Right lobe of liver (tissue), 4 donors: ENCODE results near the gene HYAL1.

ENCODE experiments used
- POLR2A ChIP-seq: fragments of 450-650 bp; IDR thresholded peaks from one replicate; pipeline ENCODE4 v1.6.1; 2017; ENCODE audit warnings: antibody characterized with exemption, mild to moderate bottlenecking
- TF ChIP-seq, protein P1 (sequence below), 4 donors: fragments of 200-600 bp in 3 of 4; fragments of 450-650 bp in 1 of 4; IDR thresholded peaks; one replicate each; pipeline versions ENCODE4 v1.5.1 to v1.8.0; 2016 to 2022; ENCODE audit warnings: antibody characterized with exemption in 4 of 4, mild to moderate bottlenecking in 2 of 4
- donor health status: DM: no; HTN: no; CAD: no.
- donor health status: DM: no; HTN: no; CAD: no.
- donor health status: DM: no; HTN: yes; CAD: no.

DNA sequence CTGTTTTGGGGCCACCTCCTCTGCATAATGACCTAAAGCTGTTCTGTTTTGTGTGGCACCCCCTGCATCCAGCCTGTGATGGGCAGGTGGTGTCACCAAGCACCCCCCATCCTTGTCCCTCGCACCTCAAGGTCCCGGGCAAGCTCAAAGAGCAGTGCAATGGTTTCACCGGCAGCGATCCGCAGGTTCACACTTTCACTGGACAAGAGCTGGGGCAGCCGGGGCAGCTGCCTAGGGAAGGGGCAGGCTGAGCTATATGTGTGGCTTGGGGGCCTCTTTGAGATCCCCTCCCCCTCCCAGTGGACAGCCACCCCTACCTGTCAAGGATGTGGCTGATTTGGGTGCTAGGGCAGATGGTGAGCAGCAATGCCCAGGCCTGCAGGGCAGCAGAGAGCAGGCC is 14.2 kb downstream of the HYAL1 start:
- TF ChIP-seq, protein P1, sequence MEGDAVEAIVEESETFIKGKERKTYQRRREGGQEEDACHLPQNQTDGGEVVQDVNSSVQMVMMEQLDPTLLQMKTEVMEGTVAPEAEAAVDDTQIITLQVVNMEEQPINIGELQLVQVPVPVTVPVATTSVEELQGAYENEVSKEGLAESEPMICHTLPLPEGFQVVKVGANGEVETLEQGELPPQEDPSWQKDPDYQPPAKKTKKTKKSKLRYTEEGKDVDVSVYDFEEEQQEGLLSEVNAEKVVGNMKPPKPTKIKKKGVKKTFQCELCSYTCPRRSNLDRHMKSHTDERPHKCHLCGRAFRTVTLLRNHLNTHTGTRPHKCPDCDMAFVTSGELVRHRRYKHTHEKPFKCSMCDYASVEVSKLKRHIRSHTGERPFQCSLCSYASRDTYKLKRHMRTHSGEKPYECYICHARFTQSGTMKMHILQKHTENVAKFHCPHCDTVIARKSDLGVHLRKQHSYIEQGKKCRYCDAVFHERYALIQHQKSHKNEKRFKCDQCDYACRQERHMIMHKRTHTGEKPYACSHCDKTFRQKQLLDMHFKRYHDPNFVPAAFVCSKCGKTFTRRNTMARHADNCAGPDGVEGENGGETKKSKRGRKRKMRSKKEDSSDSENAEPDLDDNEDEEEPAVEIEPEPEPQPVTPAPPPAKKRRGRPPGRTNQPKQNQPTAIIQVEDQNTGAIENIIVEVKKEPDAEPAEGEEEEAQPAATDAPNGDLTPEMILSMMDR (IDR thresholded peaks at IDR 0.05) = no peak
- TF ChIP-seq POLR2A = no peak
